Fibroblast of skin of left biceps (primary cell): ENCODE results near the gene FAM13A.
A peak's percentile ranks its signal among the peaks of the same experiment; 100 is the strongest.
"Not testable (repeated sequence)": the region's sequence is repeated elsewhere in the genome, so short reads cannot be mapped to it uniquely, and the experiment has no call there.

Experiments
- DNase-seq, 2 experiments: peaks; one replicate each; pipeline ENCODE4 v3.0.0-alpha.2; 2013; ENCODE audit warnings: low read depth in 2 of 2

The FAM13A gene

DNA sequence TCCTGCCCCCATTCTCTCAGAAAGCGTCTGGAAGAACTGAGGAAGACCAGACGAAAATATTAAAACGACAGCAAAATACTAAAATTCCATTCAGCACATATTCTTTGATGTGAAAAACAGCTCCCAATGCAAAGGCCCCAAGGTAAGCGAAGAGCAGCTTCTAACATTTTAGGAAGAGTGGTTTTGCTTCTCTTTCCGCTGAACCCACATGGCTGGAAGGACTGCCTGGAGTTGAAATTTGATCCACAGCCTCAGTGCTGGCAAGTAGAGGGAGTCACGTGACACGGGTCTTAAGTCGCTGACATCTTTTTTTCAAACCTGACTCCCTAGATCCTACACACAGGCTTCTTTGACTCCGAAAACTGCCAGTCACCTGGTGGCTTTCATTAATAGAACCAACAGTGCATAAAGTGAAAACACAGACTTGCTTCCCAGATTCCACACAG lies at the start of gene FAM13A:
TSS of gene FAM13A (minus strand) at position 233 of the 446 bp plus-strand sequence. CDS start at position 12, 221 bp downstream.
- peak; percentile 81 to 83 for DNase-seq

- DNase-seq, result no peak
Measured at GRCh38 chr4:89105726-89106125, 48.7 kb upstream of the FAM13A start.

GRCh38 chr4:89101256-89102161 lies 44.5 kb upstream of the FAM13A start:
- DNase-seq, result no peak

- no peak for DNase-seq
Measured at GRCh38 chr4:89100853-89101252, 43.9 kb upstream of the FAM13A start.

DNA sequence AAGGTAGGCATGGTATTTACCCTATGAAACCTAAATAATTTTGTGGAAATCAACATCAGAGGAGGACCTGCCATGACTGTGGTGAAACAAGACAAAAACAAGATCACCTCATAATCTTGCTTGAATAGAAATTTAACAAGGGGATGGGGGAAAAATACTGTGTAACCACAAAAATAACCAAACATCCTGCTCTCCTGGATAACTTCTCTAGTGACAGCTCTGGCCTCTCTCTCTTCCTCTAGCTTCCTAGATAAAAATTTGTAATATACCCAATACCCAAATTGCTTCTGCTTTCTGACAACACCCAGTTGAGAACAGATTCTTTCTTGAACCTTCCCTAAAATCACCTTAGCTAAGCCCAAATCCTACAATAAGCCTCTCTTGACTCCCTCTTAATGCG lies 42.5 kb upstream of the FAM13A start:
- DNase-seq, result no peak

DNA sequence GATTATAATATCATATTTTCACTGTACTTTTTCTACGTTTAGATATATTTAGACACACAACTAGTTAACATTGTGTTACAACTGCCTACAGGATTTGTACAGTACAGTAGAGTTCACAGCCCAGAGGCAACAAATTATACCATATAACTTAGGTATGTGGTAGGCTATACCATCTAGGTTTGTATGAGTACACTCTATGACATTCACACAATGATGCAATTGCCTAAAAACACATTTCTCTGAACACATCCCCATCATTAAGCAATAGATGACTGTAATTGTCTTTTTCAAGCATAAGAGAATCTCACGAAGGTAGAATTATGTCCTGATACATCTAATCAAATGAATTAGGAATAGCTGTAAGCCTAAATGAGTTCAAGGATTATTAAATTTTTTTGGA lies 42.0 kb upstream of the FAM13A start:
- DNase-seq, result no peak

DNA sequence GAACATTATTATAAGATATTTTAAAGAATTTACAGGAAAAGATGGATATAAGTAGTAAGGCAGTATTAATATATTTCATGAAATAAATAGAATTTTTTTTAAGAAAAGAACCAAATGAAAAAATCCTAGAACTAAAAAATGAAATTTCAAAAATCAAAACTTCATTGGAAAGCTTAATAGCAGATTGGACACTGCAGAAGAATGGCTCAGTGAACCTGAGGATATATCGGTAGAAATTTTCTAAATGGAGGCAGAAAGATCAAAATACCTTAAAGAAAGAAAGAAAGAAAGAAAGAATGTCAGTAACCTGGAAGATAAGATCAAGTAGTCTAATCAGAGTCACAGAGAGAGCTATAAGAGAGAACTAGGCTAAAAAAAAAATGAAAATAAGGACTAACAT lies 21.3 kb upstream of the FAM13A start:
- DNase-seq, result no peak

DNA sequence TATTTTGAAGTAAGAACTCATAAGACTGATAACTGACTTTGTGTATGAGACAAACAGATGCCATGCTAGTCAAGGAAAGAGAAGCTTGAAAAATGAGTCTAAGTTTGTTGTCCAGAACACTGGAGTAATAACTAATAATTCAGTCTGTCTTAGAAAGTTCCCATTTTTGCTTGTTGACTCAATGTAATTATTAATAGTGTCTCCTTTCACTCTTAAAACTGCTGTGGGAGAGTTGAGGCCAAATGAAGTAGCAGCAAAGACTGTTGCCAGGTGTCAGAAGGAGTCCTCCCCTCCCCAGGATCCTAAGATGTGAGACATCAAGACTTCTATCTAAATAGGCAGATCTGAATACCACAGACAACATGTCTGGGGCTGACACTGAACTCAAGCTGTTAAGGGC lies 20.8 kb upstream of the FAM13A start:
- DNase-seq, result no peak

- no peak for DNase-seq
Measured at GRCh38 chr4:89072921-89073320, 15.9 kb upstream of the FAM13A start.

DNA sequence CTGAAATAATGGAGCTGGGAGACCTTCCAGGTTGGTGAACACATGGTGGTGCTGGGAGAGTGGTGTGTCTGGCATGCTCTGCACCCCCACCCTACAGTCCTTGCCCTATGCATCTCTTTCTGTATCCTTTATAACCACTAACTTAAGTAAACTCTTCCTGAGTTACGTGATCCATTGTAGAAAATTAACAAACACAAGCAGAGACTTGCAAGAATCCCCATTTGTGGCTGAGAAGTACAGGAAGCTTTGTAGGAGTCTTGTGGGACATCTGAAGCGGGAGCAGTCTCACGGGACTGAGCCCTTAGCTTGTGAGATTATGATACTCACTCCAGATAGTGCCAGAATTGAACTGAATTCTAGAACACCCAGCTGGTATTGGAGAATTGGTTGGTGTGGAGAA lies 14.3 kb upstream of the FAM13A start:
- DNase-seq, result no peak

GRCh38 chr4:89070041-89070440 lies 13.1 kb upstream of the FAM13A start:
- no peak for DNase-seq

GRCh38 chr4:89069481-89069880 lies 12.5 kb upstream of the FAM13A start:
- DNase-seq, result no peak

DNA sequence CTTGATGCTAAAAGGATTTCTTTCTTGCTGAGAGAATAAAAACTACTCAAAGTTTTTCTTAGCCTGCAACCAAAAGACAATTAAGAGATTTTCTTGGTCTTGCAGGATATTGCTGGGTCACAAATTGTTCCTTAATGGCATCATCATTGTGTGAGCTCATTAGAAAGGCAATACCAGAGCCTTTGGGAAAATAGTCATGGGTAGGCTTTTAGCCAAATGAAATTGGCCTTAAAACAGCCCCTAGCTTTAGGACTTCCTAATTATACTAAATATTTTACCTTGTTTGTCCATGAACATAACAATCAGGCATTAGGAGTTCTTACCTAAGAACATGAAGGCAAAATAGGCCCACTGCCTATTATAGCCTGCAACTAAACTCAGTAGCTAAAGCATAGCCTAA lies 10.4 kb upstream of the FAM13A start:
- no peak for DNase-seq

DNA sequence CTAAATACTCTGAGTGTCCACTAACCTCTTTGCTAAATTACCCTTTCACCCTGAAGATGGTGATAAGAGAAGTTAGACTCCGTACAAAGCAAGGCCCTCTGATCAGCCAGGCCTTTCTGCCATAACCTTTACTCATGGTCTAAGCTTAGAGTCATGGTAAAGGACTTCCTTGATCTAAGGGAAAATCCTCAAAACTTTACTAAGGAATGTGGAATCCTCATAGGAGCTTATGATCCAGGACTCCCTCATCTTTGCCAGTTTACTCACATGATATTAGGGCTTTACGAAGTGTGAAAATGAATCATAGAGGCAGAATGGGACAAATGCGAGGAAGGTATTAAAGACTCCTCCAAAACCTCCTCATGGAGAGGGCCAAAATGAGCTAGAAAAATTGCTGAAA lies 7.9 kb upstream of the FAM13A start:
- DNase-seq, result no peak

DNA sequence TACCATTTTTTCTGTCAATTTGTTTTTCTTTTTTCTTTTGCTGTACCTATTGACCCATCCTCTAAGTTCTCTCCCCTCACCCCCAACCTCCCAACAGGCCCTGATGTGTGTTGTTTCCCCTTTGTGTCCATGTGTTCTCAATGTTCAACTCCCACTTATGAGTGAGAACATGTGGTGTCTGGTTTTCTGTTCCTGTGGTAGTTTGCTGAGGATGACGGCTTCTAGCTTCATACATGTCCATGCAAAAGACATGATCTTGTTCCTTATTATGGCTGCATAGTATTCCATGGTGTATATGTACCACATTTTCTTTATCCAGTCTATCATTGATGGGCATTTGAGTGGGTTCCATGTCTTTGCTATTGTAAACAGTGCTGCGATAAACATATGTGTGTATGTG lies 859 bp upstream of the FAM13A start:
- not testable (repeated sequence) for DNase-seq

- no peak for DNase-seq
Measured at GRCh38 chr4:89056292-89056952, 563 bp downstream of the FAM13A start.

DNA sequence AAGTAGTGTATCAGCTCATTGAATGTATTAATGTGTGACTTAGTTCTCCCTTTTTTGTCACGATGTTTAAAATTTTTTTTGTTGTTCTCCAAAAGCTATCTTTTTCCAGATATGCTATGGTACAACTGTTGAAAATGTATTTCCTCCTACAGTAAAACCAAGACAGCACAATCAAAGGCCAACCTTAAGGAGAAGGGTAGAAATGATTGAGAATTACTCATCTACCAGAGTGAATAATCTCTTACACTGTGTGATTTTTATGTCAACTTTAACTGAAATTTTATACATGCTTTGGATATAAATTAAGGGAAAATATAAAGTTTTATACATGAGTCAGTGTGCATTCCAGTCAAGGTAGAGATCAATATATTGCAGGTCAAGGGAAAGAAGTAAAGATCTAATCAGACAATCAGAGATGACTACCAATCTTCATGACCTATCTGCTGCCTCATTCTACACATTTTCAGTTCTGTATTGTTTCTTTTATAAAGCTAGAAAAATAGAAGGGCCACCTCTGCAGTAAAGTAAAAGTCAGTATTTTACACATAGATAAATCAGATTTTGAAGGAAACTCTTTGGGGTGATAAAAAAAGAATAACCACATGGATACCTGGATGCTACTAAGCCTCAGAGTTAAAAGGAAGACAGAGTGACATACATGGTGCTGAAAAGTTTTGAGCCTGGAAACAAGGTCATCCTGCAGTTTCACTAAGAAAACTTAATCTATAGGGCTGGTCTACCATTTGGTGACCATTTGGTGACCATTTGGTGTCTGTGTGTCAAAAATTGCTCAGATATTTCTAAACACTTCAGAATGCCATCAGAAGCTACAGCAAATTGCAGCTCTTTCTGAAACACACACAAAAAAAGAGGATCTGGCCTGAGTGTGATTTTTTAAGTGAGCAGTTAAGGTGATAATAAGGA lies 1.6 kb downstream of the FAM13A start:
- no peak for DNase-seq

DNA sequence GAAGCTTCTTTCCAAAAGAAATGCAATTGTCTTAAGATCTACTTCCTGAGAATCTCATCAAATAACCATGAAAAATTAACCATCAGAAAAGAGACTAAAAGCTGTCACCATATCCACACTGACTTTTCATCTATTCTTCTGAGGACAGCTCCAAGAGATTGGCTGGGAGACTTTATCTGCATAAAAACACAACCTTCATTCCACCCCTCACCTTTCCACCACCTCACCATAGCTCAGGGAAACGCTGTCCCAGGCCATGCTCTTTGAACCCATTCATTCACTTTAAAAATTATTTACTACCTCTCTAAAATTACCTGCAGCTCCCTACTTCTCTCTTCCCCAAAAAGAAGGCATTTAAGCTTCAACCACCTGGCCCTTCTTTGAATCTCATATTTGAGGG lies 2.4 kb downstream of the FAM13A start:
- no peak for DNase-seq

- no peak for DNase-seq
Measured at GRCh38 chr4:89049853-89050252, 7.1 kb downstream of the FAM13A start.

- no peak for DNase-seq
Measured at GRCh38 chr4:89048906-89049601, 7.9 kb downstream of the FAM13A start.

DNA sequence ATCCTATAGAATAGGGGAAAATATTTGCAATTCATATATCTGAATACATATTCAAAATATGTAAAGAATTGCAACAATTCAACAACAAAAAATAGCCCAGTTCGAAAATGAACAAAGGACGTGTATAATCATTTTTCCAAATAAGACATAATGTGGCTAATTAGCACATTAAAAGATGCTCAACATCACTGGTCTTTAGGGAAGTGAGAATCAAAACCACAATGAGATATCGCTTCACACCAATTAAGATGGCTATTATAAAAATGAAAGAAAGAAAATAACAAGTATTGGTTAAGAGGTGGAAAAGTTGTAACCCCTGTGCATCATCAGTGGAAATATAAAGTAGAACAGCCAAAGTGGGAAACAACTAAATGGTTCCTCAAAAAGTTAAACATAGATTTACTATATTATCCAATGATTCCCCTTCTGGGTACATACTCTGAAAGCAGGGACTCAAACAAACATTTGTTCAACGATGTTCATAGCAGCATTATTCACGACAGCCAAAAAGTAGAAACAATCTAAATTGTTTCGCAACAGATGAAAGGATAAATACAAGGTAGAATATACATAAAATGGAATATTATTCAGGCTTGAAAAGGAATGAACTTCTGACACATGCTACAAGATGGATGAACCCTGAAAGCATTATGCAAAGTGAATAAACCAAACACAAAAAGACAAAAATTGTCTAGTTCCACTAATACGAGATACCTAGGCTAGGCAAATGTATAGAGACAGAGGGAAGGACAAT lies 12.7 kb downstream of the FAM13A start:
- DNase-seq, result no peak
